Duodenal mucosa (tissue), 2 donors: ENCODE data around the gene SLC22A7.

Experiments used
- H3K27ac ChIP-seq: one replicate; pipeline ENCODE4 v1.7.0; 2013; ENCODE audit warnings: low read depth, low read length
- H3K27me3 ChIP-seq, 2 donors: one replicate each; pipeline ENCODE4 v1.7.0; 2013; ENCODE audit warnings: low read length in 2 of 2, control low read depth in 1 of 2; ENCODE audit not compliant: insufficient read depth in 2 of 2, control insufficient read depth in 1 of 2
- H3K36me3 ChIP-seq, 2 donors: one replicate each; pipeline ENCODE4 v1.7.0; 2013; ENCODE audit warnings: low read length in 2 of 2, control low read depth in 1 of 2; ENCODE audit not compliant: insufficient read depth in 2 of 2, control insufficient read depth in 1 of 2
- H3K4me1 ChIP-seq, 2 donors: one replicate each; pipeline ENCODE4 v1.7.0; 2013; ENCODE audit warnings: low read length in 2 of 2, control low read depth in 1 of 2; ENCODE audit not compliant: insufficient read depth in 2 of 2, control insufficient read depth in 1 of 2
- H3K4me3 ChIP-seq, 2 donors: one replicate each; pipeline ENCODE4 v1.7.0; 2013; ENCODE audit warnings: low read length in 2 of 2, low read depth in 1 of 2
- H3K9ac ChIP-seq, 2 donors: one replicate each; pipeline ENCODE4 v1.7.0; 2013; ENCODE audit warnings: low read length in 2 of 2, low read depth in 1 of 2
- H3K9me3 ChIP-seq, 2 donors: one replicate each; pipeline ENCODE4 v1.7.0; 2013; ENCODE audit warnings: low read length in 2 of 2, control low read depth in 1 of 2; ENCODE audit not compliant: control insufficient read depth in 1 of 2

The SLC22A7 gene

GRCh38 chr6:43292341-43292740 lies 5.7 kb upstream of the SLC22A7 start:
- Histone ChIP-seq H3K9ac (no peak overlapping the region), H3K27me3 (no peaks in the 10 kb centered on the region), H3K36me3 (no peaks in the 10 kb centered on the region), H3K4me3 (no peak overlapping the region), H3K4me1 (peaks cover 19 to 36% of the 10 kb centered on the region in 2 donors), H3K9me3 (no peaks in the 10 kb centered on the region), H3K27ac (no peak overlapping the region)

- Histone ChIP-seq H3K4me3 (no peak overlapping the region), H3K9me3 (no peaks in the 10 kb centered on the region), H3K36me3 (no peaks in the 10 kb centered on the region), H3K4me1 (peaks cover 18 to 36% of the 10 kb centered on the region in 2 donors), H3K9ac (no peak overlapping the region), H3K27me3 (no peaks in the 10 kb centered on the region), H3K27ac (no peak overlapping the region)
Measured at GRCh38 chr6:43292763-43293318, 5.2 kb upstream of the SLC22A7 start.

GRCh38 chr6:43293698-43294097 lies 4.4 kb upstream of the SLC22A7 start:
- peaks cover 20 to 38% of the 10 kb centered on the region in 2 donors for H3K4me1 ChIP-seq
- no peaks in the 10 kb centered on the region for H3K27me3 ChIP-seq
- H3K4me3 ChIP-seq = no peak overlapping the region
- no peaks in the 10 kb centered on the region for H3K9me3 ChIP-seq
- H3K36me3 ChIP-seq = no peaks in the 10 kb centered on the region
- no peak overlapping the region for H3K27ac ChIP-seq
- no peak overlapping the region for H3K9ac ChIP-seq

- no peak overlapping the region for H3K27ac ChIP-seq
Measured at GRCh38 chr6:43294536-43294935, 3.5 kb upstream of the SLC22A7 start.

GRCh38 chr6:43295456-43295855 lies 2.6 kb upstream of the SLC22A7 start:
- H3K27me3 ChIP-seq = no peaks in the 10 kb centered on the region
- no peak overlapping the region for H3K4me3 ChIP-seq
- no peaks in the 10 kb centered on the region for H3K36me3 ChIP-seq
- H3K9me3 ChIP-seq = no peaks in the 10 kb centered on the region
- H3K9ac ChIP-seq = no peak overlapping the region
- peaks cover 20 to 40% of the 10 kb centered on the region in 2 donors for H3K4me1 ChIP-seq
- H3K27ac ChIP-seq = no peak overlapping the region

More at GRCh38 chr6:43294536-43294935, 3.5 kb upstream of the SLC22A7 start:
- no peak overlapping the region for H3K9ac ChIP-seq
- no peaks in the 10 kb centered on the region for H3K36me3 ChIP-seq
- H3K9me3 ChIP-seq = no peaks in the 10 kb centered on the region
- H3K4me3 ChIP-seq = no peak overlapping the region
- H3K4me1 ChIP-seq = peaks cover 20 to 44% of the 10 kb centered on the region in 2 donors
- H3K27me3 ChIP-seq = no peaks in the 10 kb centered on the region

- Histone ChIP-seq H3K27me3 (no peaks in the 10 kb centered on the region), H3K4me3 (no peak overlapping the region), H3K36me3 (no peaks in the 10 kb centered on the region), H3K9ac (no peak overlapping the region), H3K27ac (no peak overlapping the region), H3K4me1 (peaks cover 11 to 26% of the 10 kb centered on the region in 2 donors), H3K9me3 (no peaks in the 10 kb centered on the region)
Measured at GRCh38 chr6:43296780-43297497, 1.1 kb upstream of the SLC22A7 start.

- Histone ChIP-seq H3K9me3 (no peaks in the 10 kb centered on the region), H3K9ac (no peak overlapping the region), H3K4me1 (peaks cover 11 to 26% of the 10 kb centered on the region in 2 donors), H3K4me3 (no peak overlapping the region), H3K27ac (no peak overlapping the region), H3K27me3 (no peaks in the 10 kb centered on the region), H3K36me3 (no peaks in the 10 kb centered on the region)
Measured at GRCh38 chr6:43298565-43299337, 691 bp downstream of the SLC22A7 start.

GRCh38 chr6:43299338-43300293 lies 1.6 kb downstream of the SLC22A7 start:
- H3K27me3 ChIP-seq = no peaks in the 10 kb centered on the region
- no peak overlapping the region for H3K27ac ChIP-seq
- H3K9ac ChIP-seq = no peak overlapping the region
- peaks cover 11 to 26% of the 10 kb centered on the region in 2 donors for H3K4me1 ChIP-seq
- no peaks in the 10 kb centered on the region for H3K36me3 ChIP-seq
- H3K4me3 ChIP-seq = no peak overlapping the region
- H3K9me3 ChIP-seq = no peaks in the 10 kb centered on the region

- no peaks in the 10 kb centered on the region for H3K27me3 ChIP-seq
- H3K4me3 ChIP-seq = no peak overlapping the region
- H3K4me1 ChIP-seq = peaks cover 11 to 26% of the 10 kb centered on the region in 2 donors
- H3K9me3 ChIP-seq = no peaks in the 10 kb centered on the region
- no peak overlapping the region for H3K27ac ChIP-seq
- H3K36me3 ChIP-seq = no peaks in the 10 kb centered on the region
- no peak overlapping the region for H3K9ac ChIP-seq
Measured at GRCh38 chr6:43301081-43301870, 3.2 kb downstream of the SLC22A7 start.
